AG20443 (cell line): ENCODE results near the gene ASIC1.

Experiments used
- DNase-seq: peaks from one replicate; pipeline ENCODE4 v3.0.0; 2012; ENCODE audit warnings: low spot score, mixed read lengths

ASIC1 gene

GRCh38 chr12:50084775-50085614, 27.6 kb downstream of the ASIC1 start, which contains the start of gene SMARCD1:
TSS of gene SMARCD1 (plus strand) at chr12:50085342. CDS start at chr12:50085370, 28 bp downstream.
- peak; percentile 94 for DNase-seq

- DNase-seq, result no peak
Observed at GRCh38 chr12:50085615-50086072, 28.2 kb downstream of the ASIC1 start.

- DNase-seq, result no peak
Observed at GRCh38 chr12:50086148-50086547, 28.8 kb downstream of the ASIC1 start.

- no peak for DNase-seq
Observed at GRCh38 chr12:50087151-50087550, 29.8 kb downstream of the ASIC1 start.

GRCh38 chr12:50087995-50088394, 30.6 kb downstream of the ASIC1 start:
- peak; percentile 58 for DNase-seq

- DNase-seq, result peak; percentile 53
Observed at GRCh38 chr12:50088577-50089335, 31.4 kb downstream of the ASIC1 start.

- DNase-seq, result no peak
Observed at GRCh38 chr12:50089730-50090129, 32.3 kb downstream of the ASIC1 start.

GRCh38 chr12:50090391-50090790, 33.0 kb downstream of the ASIC1 start:
- no peak for DNase-seq

- DNase-seq, result no peak
Observed at GRCh38 chr12:50097952-50098351, 40.6 kb downstream of the ASIC1 start.

- DNase-seq, result peak; percentile 83
Observed at GRCh38 chr12:50099302-50100008, 42.1 kb downstream of the ASIC1 start.

GRCh38 chr12:50100561-50100960, 43.2 kb downstream of the ASIC1 start:
- no peak for DNase-seq

GRCh38 chr12:50101663-50102062, 44.3 kb downstream of the ASIC1 start:
- DNase-seq, result peak; percentile 68

- no peak for DNase-seq
Observed at GRCh38 chr12:50102131-50102531, 44.7 kb downstream of the ASIC1 start.

GRCh38 chr12:50102646-50103309, 45.4 kb downstream of the ASIC1 start:
- DNase-seq, result no peak

GRCh38 chr12:50103351-50103750, 46.0 kb downstream of the ASIC1 start:
- DNase-seq, result no peak

- DNase-seq, result peak; percentile 74
Observed at GRCh38 chr12:50103767-50104321, 46.4 kb downstream of the ASIC1 start, which contains the start of gene GPD1. TSS of gene GPD1 (plus strand) at chr12:50104008. CDS start at chr12:50104051, 43 bp downstream.

GRCh38 chr12:50104417-50105366, 47.3 kb downstream of the ASIC1 start:
- no peak for DNase-seq

- DNase-seq, result no peak
Observed at GRCh38 chr12:50105913-50106450, 48.6 kb downstream of the ASIC1 start.

- no peak for DNase-seq
Observed at GRCh38 chr12:50106907-50107306, 49.5 kb downstream of the ASIC1 start.
